Measurements from ENCODE around the gene SLC1A2.

Gene SLC1A2

DNA sequence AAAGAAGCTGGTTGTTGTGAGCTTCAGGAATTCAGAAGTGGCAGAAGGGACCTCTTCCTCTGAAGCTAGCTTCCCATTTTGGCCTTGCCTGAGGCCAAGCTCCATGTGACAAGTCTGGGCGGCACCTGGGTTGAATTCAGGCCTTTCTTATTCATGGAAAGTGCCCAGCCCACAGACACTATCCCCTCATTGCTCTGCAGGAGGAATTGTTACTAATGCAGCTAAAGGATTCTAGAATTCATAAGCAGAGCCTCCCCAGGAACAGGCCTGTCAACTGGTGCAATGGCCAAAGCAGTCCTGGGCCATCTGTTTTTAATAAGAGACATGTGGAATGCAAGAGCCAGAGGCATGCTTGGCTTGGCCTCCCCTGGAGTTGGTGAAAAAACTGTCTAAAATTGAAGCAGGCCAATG lies 71.4 kb downstream of the SLC1A2 start:
- DNase-seq = no peak

DNA sequence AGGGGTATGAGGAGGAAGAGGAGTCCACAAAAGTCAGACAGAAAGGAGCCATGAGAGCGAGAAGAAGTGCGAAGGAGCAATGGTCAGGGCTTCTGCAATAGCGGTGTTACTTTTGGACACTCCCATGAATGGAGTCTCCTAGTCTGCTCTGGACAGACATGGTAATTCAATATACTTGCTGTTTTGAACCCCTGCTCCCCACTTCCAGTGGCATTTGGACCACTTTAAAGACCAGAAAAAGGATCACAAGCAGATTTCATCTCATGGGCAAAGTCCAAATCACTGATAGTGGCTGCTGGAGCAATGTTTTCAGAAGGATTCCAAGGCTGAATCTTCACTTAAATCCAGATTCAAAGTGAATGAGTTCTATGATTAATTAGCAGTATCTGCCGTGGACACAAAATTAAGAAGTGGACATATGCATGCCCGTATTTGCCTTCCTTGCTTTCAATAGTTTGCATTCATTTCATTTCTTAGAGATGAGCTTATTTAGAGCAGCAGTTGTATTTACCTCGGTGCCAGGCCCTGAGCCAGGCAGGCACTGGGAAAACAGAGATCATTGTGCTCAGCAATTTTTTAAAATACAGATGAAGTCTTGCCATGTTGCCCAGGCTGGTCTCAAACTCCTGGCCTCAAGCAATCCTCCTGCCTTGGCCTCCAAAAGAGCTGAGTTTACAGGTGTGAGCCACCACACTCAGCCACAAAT lies 72.0 kb downstream of the SLC1A2 start:
- no peak for DNase-seq

DNA sequence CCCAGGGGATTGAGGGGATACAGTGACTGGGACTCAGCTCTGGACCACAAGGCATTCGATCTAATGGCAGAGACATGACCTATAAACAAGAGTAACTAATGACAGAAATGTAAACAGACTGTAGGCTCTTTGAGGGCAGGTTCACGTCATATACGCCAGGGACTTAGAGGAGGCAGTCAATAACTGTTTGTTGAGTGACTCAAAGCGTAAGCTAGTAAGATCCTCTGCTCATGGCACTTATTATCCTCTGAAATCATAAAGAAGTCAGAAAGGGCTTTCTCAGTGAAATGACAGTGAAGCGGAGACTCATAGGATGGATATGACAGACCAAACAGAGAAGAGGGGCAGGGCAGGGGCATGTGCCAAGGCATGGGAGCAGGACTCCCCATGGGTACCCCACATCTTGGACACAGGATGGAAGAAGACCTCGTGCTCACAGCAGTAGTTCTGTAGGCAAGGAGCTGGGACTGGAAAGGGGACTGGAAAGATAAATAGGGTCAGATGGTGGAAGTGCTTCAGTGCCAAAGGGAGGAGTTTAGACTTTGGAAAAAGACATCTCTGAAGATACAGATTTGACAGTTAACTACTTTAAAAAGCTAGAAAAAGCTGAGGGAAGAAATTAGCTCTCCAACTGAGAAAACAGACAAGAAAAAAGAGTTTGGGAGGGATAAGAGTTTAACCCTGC lies 72.7 kb downstream of the SLC1A2 start:
- no peak for DNase-seq

DNA sequence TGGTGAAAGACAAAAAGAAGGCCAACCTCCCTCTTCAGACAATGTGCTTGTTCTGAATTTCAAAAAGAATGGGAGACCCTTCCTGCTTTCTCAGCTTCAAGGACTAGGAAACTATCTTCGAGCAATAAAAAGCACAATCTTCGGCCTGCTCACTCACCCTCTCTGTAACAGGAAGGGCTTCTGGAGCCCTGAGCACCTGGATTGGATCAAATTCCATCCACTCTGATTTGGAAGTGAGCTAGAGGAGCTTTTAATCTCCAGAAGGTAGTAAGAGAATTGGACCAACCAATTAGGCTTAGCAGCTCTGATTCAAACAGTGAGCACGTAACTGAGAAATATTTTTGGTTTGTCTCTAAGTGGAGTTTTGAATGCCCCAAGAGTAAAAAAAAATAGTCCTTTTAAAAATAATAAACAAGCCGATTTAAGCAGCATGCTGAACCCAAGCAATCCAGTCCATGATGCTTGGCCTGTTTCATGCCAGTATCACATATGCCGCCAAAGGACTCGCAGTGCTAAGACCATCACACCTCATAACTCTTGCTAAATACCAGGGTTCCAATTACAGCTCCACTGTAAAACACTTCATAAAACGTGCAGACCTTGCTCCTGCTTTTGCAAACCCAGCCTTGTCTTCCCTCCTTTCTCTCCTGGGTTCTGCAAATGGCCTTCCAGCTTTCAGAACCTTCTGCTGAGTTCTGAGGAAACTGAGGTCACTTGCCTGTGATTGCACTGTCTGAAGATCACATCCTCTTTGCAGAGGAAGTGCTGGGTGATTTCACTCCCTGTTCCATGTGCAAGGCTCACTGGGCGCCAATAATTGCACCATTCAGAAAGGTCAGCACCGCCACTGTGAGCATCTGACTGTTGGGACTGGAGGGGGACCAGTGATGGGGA lies 74.4 kb downstream of the SLC1A2 start:
- no peak for DNase-seq

DNA sequence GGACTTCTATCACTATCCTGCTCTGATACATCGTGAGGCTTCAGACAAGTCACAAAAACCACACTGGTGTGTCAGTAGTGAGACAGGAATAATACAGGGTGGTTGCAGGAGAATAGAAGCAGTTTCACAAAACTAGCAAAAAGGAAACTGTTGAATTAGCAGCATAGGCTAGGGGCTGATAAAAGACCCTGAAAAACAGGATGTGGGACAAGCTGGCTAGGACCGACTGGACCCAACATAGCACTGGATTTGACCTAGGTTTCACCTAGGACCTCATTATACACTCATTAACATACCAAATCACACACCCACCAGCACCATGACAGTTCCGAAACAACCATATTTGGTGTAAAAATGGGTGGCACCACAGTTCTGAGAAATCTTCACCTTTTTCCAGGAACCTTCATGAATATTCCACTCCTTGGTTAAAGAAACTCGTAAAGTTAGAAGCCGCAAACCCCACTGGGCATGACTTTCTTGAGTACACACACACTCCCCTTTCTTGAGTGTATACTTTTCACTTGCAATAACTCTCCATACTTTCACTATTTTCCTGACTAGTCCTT lies 76.2 kb downstream of the SLC1A2 start:
- no peak for DNase-seq

DNA sequence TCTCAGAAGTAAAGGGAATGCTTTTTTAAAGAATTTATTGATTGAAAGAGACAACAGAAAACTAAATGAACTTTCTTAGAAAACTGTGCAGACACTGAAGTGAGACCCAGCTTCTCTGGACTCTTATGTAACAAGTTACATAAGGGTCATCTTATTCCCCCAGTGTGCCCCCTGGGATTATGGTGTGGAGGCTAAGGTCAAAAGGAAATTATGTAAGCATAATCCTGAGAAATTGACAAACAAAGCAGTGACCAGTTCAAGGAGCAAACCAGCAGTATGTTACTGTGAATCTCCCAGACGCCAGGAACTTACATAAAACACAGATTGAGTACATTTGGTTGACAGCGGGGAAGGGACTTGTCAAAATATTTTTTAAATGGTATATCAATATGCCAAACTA lies 78.6 kb downstream of the SLC1A2 start:
- no peak for DNase-seq

DNA sequence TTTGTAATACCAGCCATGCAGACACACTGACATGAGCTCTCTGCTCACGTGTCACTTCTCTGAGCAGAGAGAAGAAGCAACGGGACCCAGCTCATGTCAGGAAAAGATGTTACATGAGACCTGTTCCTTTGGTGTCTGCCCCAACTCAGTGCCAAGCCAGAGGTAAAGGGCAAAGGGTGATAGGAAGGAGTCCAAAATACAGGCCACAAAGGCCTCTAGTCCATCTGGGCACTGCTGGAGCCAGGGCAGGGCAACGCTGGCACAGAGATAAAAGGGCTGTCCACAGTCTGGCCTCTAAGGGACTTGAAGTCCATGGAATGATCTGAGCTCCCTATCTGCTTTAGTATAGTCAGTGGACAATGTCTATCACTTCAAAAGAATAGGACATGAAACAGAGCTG lies 79.3 kb downstream of the SLC1A2 start:
- DNase-seq = no peak

DNA sequence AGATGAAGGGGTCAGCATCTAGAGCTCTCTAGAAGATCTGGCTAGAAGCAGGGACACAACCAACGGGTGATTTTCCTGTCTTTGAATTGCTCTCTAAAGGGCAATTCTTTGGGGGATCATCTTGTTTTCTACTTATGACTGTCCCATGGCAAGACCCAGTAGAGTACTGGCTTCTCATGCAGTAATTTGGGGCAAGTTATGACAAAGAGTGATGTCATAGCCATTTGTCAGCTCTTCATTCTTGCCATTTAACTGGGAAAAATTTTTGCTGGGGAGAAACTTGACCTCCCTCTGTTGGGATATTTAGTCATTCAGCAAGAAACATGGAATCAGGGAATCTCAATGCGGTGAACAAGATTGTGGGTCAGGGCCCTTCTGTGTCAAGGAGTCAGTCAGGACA lies 80.4 kb downstream of the SLC1A2 start:
- no peak for DNase-seq

DNA sequence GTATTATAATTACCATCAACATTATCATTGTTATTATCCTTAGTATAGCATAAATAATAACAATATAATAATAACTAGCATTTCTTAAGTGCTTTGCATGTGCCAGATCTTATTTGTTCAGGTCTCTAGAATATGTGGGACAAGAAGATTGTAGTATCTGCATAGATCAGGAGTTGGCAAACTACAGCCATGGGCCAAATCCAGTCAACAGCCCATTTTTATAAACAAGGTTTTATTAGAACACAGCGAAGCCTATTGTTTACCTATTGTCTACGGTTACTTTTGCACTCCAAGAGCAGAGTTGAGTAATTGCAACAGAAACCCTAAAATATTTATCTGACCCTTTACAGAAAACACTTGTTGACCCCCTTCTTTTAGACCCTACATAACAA lies 81.4 kb downstream of the SLC1A2 start:
- DNase-seq = no peak

DNA sequence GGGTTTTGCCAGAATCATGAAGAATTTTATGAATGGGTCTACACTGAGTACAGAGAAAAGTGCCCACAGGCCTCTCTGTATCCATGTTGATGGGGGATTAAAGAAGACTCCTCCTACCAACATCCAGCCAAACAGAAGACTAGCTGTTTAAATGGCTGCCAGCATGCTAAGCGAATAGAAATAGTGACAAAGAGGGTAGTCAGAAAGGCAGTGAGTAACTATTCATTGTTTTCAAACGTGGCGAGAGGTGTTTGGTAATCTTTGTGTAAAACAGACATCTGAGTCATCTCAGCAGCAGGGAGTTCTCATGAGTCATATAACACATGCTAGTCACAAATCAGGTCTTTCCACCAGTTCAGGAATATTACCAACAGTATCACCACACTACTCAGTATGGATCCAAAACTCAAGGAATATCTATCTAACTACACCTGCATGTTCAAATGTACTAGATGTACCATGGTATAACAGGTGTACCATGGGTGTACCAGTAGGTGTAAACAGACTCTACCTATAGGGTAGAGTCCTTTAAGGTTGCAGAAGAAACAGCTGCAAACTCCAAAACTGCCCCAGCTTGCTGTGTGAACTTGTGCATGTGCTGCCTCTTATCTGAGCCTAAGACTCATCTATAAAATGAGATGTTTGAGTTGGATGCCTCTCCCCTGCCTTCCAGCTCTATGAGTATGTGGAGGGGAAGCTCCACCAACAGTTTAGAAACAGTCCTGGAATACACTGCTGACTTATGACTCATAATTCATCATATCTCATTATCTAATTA lies 82.0 kb downstream of the SLC1A2 start:
- no peak for DNase-seq

DNA sequence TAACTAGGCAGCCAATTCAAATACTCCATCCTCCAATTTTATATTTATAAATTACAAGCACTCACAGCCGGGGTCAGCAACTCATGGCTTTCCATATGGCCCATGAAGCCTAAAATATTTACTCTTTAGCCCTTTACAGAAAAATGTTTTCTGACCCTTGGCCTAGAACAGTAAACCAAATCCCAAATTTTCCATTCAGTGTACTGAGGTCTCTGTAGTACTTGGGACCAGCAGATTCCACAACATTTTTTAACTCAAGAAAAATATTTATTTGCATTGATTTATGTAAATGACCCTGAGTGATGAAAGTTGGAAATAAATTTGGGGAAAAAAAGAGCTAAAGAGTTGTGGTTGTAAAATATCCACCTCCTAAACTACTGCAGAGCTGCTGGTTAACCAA lies 82.6 kb downstream of the SLC1A2 start:
- no peak for DNase-seq

DNA sequence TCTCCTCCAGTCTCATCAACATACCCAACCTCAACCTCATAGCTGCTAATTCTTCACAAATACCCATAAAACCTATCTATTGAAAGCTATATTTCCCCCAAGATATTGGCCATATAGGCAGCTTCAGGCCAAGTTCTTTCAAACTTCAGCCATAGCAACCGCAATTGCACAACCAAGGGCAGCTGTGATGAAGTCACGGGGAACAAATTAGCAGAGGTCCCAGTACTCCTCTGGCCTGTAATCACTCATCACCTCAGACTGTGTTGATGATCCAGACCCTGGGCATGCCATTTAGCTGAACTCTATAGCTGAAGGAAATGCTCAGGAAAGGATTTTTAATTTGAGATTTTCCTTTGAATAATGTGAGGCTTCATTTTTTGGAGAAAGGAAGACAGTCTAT lies 84.1 kb downstream of the SLC1A2 start:
- no peak for DNase-seq

DNA sequence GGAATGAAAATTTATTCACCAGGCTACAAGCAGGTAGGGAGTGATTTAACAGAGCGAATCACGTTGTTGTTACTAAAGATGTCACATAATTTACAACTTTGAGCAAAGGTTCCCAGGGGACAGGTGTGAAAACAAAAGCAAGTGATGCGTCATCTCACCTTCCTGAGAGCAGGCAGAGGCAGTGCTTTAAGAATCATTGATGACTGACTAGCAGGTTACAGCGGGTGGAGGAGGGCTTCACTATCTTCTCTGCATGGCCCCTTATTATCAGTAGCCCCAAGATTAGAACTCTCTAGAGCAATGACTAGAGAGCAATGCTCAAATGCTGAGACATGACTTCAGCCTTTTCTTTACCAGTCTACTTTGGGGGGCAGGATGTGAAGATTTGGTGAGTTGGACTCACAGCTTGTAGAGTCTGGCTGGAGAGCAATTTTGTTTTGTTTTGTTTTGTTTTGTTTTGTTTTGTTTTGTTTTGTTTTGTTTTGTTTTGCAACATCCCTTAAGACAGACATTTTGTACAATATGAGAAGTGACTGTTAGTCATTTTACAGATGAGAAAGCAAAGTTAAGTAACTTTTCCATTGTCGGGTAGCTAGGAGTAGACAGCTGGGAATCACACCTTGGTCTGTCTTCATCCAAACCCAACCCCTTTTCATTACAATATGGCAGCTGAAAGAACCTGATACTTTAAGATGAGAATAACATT lies 84.8 kb downstream of the SLC1A2 start:
- no peak for DNase-seq

DNA sequence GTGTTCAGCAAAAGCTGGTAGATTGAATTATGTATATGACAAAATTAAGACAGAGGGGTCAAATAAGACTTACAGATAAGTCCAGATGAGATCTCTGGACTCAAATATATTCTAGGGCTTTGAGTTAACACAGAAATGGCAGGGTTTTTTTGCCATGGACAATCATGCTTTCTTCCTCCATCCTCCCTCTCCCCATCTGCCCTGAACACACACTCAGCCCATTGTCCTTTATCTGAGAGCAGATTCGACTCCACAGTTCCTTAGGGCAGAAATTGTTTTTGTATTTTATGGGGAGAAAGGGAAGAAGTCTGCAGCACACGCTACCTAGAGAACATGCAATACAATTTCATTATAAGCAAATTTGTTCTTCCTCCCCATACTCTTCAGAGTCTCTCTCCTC lies 86.8 kb downstream of the SLC1A2 start:
- no peak for DNase-seq

DNA sequence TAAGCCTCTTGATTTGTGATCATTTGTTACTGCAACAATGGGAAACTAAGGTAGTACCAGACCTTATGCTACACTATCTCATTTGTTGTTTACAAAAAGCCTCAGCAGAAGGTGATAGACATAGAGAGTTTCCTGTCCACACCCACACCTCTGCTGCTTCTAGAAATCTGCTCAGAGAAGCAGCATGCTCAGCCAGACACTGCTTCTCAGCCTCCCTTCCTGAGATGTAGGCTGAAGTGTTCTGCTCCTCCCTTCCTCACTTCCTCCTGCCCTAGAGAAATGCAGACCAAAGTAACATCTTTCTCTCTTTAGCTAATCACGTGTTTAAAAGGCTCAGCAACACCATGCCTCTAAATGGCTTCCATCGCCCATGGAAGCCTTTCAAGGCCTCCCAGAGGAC lies 88.4 kb downstream of the SLC1A2 start:
- no peak for DNase-seq

DNA sequence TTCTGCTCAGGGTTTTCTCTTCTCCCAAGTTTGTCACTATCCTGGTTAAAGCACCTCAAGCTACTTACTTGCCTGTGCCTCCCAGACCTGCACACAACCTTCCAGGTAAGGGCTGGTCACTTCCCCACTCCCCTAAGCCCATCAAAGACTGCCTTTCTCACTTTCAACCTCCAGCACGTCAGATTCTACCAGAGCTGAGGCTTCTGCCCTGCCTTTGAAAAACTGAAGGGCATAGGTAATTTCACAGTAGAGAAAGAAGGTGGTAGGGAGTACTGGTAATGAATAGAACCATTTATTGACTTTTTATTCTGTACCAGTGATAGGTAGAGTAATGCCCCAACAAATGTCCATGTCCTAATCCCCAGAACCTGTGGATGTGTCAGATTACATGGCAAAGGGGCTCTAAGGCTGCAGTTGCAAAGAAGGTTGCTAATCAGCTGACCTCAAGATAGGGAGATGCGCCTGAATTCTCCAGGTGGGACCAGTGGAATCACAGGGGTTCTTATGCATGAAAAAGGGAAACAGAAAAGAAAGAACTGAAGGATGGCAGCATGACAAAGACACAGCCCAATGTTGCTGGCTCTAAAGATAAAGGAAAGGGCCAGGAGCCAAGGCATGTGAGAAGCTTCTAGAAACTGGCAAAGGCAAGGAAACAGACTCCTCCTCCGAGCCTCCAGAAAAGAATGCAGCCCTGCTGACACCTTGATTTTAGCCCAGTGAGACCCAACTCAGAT lies 89.0 kb downstream of the SLC1A2 start:
- no peak for DNase-seq

DNA sequence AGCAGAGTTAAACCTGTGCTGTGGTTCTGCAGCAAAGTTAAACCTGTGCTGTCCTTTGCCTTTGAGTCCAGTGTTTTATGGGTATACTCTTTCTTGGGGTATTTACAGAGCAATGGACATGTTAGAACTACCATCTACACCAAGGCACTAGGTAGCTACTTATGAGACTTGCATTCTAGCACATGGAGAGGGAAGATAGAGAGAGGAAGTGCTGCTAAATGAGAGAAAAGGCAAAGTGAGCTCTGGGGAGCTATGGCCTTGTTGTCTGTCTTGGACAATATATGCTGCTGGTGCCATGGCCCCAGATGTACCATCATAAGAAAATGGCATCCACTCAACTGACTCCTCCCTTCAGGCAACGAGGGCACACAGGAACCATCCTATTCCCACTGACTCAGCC lies 91.5 kb downstream of the SLC1A2 start:
- no peak for DNase-seq

DNA sequence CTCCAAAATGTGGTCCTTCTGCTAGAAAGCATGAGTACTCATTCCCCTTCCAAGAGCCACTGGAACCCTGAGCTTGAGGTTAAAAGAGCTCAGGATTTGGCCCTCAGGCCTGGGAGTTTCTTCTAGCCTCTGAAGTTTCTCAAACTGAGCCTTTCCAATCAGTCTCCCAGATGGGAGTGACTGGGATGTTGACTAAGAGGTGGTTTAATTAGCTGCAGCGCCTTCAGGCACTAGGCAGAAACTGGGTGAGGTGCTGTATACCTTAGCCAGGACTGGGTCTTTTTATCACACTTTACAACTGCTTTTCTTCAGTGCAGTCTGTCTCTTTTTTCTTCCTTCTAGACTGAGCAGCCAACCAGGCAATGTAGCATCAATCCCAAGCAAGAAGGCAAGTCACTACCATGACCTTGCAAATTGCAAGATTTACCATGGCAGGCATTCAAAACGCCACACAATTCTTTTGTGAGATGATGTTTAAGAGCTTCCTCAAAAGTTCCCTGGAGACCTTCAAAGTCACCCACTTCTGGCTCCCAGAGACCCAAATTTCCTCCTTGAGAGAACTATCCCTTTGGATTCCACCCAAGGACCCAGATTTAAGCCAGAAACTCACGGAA lies 93.0 kb downstream of the SLC1A2 start:
- DNase-seq = no peak

DNA sequence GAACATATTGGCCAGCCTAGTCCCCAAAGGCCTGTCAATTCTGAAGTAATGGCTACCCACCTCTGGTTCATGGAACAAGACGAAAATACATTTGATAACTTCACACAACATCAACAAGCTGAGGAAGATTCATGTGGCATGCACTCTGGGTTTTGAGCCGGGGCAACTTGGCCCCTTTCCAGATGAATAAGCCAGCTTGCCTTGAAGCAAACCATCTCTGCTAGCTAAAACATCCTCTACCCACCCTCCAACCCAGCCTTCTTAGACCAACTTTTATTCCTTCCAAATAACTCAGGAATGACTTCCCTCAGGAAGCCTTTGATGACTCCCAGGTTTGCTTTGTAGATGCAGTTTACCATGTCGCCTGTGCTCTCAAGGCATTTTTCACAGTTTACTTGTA lies 94.4 kb downstream of the SLC1A2 start:
- DNase-seq = no peak

DNA sequence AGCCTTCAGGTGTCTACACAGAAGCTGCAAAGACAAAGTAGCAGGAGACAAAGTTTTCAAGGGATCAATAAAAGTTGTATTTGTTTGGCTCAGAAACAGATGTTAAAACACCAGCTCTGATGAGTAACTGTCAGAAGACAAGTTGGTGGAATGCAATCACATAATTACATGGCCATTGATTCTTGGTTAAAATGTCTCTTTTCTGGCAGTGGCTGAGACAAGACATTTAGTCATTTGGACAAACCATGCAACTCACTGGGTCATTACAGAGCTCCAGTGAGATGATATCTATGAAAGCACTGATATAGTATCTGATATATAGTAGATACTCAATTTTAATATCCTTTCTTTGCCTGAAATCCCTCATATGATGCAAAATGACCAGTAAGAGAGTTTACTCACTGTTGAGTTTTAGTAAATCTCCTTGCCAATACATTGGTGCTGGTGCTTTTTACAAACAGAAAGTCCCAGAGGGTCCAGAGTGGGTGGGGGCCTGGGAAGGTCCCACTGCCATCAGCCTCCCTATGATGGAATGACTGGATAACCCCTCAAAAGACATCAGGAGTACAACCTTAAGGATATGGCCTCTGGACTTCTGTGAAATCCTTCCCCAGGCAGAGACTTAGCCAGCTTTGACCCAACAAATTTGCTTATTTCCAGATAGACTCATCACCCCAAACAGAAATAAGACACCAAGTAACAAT lies 95.0 kb downstream of the SLC1A2 start:
- no peak for DNase-seq
